ENCODE results near the gene MKNK1.

The MKNK1 gene

GRCh38 chr1:46575778-46576177 is 28.3 kb downstream of the MKNK1 start:
- DNase-seq (ENCODE audit: extremely low read depth, low read depth), result no peak
- no peak overlapping the region for H3K4me3 ChIP-seq (replicated peaks; ENCODE audit: low read depth, low read length)
- TF ChIP-seq CTCF (IDR thresholded peaks at IDR 0.05; ENCODE audit: low read depth, low read length, missing control alignments), result no peak

- no peak for TF ChIP-seq CTCF (IDR thresholded peaks at IDR 0.05; ENCODE audit: low read depth, low read length, missing control alignments)
- DNase-seq (ENCODE audit: extremely low read depth, low read depth), result no peak
- H3K4me3 ChIP-seq (replicated peaks; ENCODE audit: low read depth, low read length), result no peak overlapping the region
Observed at GRCh38 chr1:46575300-46575699, 28.8 kb downstream of the MKNK1 start.

- no peak overlapping the region for H3K4me3 ChIP-seq (replicated peaks; ENCODE audit: low read depth, low read length)
- DNase-seq (ENCODE audit: extremely low read depth, low read depth), result no peak
- no peak for TF ChIP-seq CTCF (IDR thresholded peaks at IDR 0.05; ENCODE audit: low read depth, low read length, missing control alignments)
Observed at GRCh38 chr1:46571691-46572225, 32.3 kb downstream of the MKNK1 start.

GRCh38 chr1:46569884-46570725 is 34.0 kb downstream of the MKNK1 start:
- no peak for TF ChIP-seq CTCF (IDR thresholded peaks at IDR 0.05; ENCODE audit: low read depth, low read length, missing control alignments)
- H3K4me3 ChIP-seq (replicated peaks; ENCODE audit: low read depth, low read length), result no peak overlapping the region

GRCh38 chr1:46569116-46569515 is 35.0 kb downstream of the MKNK1 start:
- H3K4me3 ChIP-seq (replicated peaks; ENCODE audit: low read depth, low read length), result no peak overlapping the region
- TF ChIP-seq CTCF (IDR thresholded peaks at IDR 0.05; ENCODE audit: low read depth, low read length, missing control alignments), result no peak
- no peak for DNase-seq (ENCODE audit: extremely low read depth, low read depth)

More at GRCh38 chr1:46569884-46570725, 34.0 kb downstream of the MKNK1 start:
- no peak for DNase-seq (ENCODE audit: extremely low read depth, low read depth)

GRCh38 chr1:46568461-46568891 is 35.6 kb downstream of the MKNK1 start:
- no peak for TF ChIP-seq CTCF (IDR thresholded peaks at IDR 0.05; ENCODE audit: low read depth, low read length, missing control alignments)
- no peak for DNase-seq (ENCODE audit: extremely low read depth, low read depth)
- H3K4me3 ChIP-seq (replicated peaks; ENCODE audit: low read depth, low read length), result no peak overlapping the region

All from HFF-Myc (cell line).